ENCODE data around the gene CELSR1.
A peak's percentile ranks its signal among the peaks of the same experiment; 100 is the strongest.
"Not testable (repeated sequence)": the region's sequence is repeated elsewhere in the genome, so short reads cannot be mapped to it uniquely, and the experiment has no call there.

The CELSR1 gene

DNA sequence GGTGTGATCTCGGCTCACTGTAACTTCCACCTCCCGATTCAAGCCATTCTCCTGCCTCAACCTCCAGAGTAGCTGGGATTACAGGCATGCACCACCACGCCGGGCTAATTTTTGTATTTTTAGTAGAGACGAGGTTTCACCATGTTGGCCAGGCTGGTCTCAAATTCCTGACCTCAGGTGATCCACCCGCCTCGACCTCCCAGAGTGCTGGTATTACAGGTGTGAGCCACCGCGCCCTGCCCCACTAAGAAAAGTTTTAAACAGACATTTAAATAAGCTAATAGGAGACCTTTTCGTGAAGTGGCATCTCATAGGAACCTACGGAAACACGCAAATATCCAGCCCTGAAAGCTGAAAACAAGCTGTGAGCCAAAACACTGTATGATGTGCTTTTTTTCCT lies 36.2 kb downstream of the CELSR1 start:
- not testable (repeated sequence) for H3K27me3 ChIP-seq (ENCODE audit: insufficient read depth, low read length); H3K4me3 ChIP-seq (ENCODE audit: low read length); H3K9me3 ChIP-seq (ENCODE audit: insufficient read depth, low read depth, low read length); H3K27ac ChIP-seq (ENCODE audit: low read length); H3K9ac ChIP-seq (ENCODE audit: low read depth, low read length); H3K36me3 ChIP-seq (ENCODE audit: insufficient read depth, low read depth, low read length)
- peaks cover 13% of the 10 kb centered on the region; the same call in 1 of the 2 replicates for H3K4me1 ChIP-seq (ENCODE audit: insufficient read depth, low read length)

DNA sequence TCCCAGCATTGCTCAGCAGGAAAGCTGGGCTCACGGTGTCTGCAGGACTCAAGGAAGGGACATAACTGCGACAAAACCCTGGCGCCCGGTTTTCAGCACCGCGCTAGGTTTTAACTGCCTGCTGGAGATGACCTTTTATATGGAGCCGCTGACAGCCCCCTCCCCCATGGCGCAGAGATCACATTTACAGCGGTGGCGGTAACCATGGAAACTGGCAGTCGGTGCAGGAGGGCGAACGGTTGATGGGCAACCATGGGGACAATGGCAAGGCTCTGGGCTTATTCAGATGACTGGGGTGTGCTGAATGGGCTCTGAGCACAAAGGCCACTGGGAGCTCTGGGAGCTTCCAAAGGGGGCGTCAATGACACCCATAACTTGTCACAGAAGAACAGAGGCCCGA lies 37.2 kb downstream of the CELSR1 start:
- H3K9ac ChIP-seq (ENCODE audit: low read depth, low read length) = peak overlapping the region; percentile 0; the same call in 1 of the 2 replicates
- peaks cover 13% of the 10 kb centered on the region; the same call in 1 of the 2 replicates for H3K4me1 ChIP-seq (ENCODE audit: insufficient read depth, low read length)
- H3K27me3 ChIP-seq (ENCODE audit: insufficient read depth, low read length) = peaks cover 6% of the 10 kb centered on the region; the same call in 1 of the 2 replicates
- no peak overlapping the region for H3K27ac ChIP-seq (ENCODE audit: low read length)
- H3K36me3 ChIP-seq (ENCODE audit: insufficient read depth, low read depth, low read length) = no peaks in the 10 kb centered on the region
- H3K9me3 ChIP-seq (ENCODE audit: insufficient read depth, low read depth, low read length) = no peaks in the 10 kb centered on the region
- H3K4me3 ChIP-seq (ENCODE audit: low read length) = peak overlapping the region; percentile 34; the same call in 1 of the 2 replicates

DNA sequence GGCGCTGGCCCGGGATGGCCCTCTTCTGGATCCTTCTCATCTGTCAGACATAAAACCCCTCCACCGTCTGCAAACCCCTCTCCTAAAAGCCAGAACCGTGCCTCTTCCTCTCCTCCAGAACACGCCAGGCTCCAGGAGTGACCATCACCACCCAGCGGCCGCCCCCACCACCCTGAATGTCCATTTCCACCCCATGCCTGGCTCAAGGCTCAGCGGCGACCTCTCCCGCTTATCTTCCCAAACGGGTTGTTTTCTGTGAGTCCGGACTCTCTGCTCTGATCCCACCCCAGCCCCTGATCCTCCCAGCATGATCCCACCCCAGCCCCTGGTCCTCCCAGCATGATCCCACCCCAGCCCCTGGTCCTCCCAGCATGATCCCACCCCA lies 37.6 kb downstream of the CELSR1 start:
- no peak overlapping the region for H3K27ac ChIP-seq (ENCODE audit: low read length)

DNA sequence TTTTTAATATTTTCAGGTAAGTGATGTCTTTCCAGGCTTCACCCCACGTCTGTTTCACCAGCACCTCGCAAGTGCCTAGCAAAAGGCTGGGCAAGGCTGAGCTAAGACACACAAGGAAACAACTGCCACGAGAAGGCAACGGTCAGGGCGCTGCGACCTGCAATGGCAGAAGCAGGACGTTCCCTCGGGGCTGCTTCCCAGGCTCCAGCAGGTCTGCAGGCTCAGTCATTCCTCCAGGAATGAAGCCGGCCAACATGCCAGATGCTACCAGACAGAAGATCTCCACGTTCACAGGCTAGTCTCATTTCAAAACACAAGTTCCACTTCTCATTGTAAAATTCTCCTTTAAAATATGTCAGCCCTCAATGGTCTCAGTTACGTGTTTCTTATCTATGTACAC lies 45.5 kb downstream of the CELSR1 start:
- no peak overlapping the region for H3K9ac ChIP-seq (ENCODE audit: low read depth, low read length)
- no peak overlapping the region for H3K4me3 ChIP-seq (ENCODE audit: low read length)
- H3K27me3 ChIP-seq (ENCODE audit: insufficient read depth, low read length) = no peaks in the 10 kb centered on the region
- H3K27ac ChIP-seq (ENCODE audit: low read length) = no peak overlapping the region
- H3K36me3 ChIP-seq (ENCODE audit: insufficient read depth, low read depth, low read length) = no peaks in the 10 kb centered on the region
- no peaks in the 10 kb centered on the region for H3K4me1 ChIP-seq (ENCODE audit: insufficient read depth, low read length)
- no peaks in the 10 kb centered on the region for H3K9me3 ChIP-seq (ENCODE audit: insufficient read depth, low read depth, low read length)

More for the DNA sequence above, 37.6 kb downstream of the CELSR1 start:
- peaks cover 6% of the 10 kb centered on the region; the same call in 1 of the 2 replicates for H3K27me3 ChIP-seq (ENCODE audit: insufficient read depth, low read length)
- H3K9ac ChIP-seq (ENCODE audit: low read depth, low read length) = no peak overlapping the region
- no peaks in the 10 kb centered on the region for H3K36me3 ChIP-seq (ENCODE audit: insufficient read depth, low read depth, low read length)
- H3K4me3 ChIP-seq (ENCODE audit: low read length) = peak overlapping the region; percentile 34; the same call in 1 of the 2 replicates
- peaks cover 13% of the 10 kb centered on the region; the same call in 1 of the 2 replicates for H3K4me1 ChIP-seq (ENCODE audit: insufficient read depth, low read length)
- no peaks in the 10 kb centered on the region for H3K9me3 ChIP-seq (ENCODE audit: insufficient read depth, low read depth, low read length)

DNA sequence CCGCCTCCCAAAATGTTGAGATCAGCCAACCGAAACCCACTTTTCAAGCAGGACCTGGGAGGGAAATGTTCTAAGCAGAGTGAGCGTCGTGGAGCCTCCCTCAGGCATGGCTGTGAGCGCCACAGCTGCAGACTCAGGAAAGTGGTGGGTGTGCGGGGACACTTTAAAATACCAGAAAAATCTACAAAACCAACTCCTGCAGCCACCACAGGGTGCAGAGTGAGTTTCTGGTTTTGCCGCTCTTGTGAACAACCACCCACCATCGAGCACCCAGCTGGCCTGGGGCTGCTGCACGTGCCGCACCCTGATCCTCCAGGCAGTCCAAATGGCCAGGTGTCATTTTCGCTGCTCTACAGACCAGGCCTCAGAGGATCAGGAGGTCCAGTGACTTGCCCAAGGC lies 46.9 kb downstream of the CELSR1 start:
- Histone ChIP-seq H3K36me3 (ENCODE audit: insufficient read depth, low read depth, low read length) (no peaks in the 10 kb centered on the region), H3K27me3 (ENCODE audit: insufficient read depth, low read length) (no peaks in the 10 kb centered on the region), H3K9me3 (ENCODE audit: insufficient read depth, low read depth, low read length) (no peaks in the 10 kb centered on the region), H3K4me3 (ENCODE audit: low read length) (no peak overlapping the region), H3K4me1 (ENCODE audit: insufficient read depth, low read length) (no peaks in the 10 kb centered on the region), H3K27ac (ENCODE audit: low read length) (no peak overlapping the region), H3K9ac (ENCODE audit: low read depth, low read length) (no peak overlapping the region)

DNA sequence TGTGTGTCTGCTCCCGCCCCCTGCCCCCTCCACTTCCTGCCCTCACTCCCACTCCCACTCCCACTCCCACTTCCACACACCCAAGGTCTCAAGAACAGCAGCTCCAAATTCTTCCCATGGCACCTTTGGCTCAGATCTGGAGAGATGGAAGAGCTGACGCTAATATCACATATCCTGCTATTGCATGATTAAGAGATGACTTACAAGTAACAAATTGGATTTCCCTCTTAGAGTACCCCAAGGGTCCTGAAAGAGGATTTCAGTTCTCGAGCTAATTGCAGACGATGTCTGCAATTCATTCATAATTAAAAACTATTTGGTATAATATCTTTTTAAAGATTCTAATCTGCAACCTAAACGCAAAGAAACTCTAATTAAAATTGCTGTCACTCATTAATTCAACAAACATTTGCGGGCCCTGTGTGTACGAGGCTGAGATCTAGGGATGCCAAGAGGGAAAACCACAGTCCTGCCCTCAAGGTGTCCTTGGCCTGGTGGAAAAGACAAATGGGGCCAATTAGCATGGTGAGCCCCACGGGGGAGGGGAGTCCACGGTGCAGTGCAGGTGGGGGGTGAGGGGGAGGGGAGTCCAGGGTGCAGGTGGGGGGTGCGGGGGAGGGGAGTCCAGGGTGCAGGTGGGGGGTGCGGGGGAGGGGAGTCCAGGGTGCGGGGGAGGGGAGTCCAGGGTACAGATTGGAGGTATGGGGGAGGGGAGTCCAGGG lies 50.3 kb downstream of the CELSR1 start:
- Histone ChIP-seq H3K9me3 (ENCODE audit: insufficient read depth, low read depth, low read length) (no peaks in the 10 kb centered on the region; the same call in 1 of the 2 replicates), H3K4me1 (ENCODE audit: insufficient read depth, low read length) (no peaks in the 10 kb centered on the region), H3K4me3 (ENCODE audit: low read length) (no peak overlapping the region), H3K27ac (ENCODE audit: low read length) (no peak overlapping the region), H3K36me3 (ENCODE audit: insufficient read depth, low read depth, low read length) (no peaks in the 10 kb centered on the region), H3K27me3 (ENCODE audit: insufficient read depth, low read length) (no peaks in the 10 kb centered on the region), H3K9ac (ENCODE audit: low read depth, low read length) (no peak overlapping the region)

DNA sequence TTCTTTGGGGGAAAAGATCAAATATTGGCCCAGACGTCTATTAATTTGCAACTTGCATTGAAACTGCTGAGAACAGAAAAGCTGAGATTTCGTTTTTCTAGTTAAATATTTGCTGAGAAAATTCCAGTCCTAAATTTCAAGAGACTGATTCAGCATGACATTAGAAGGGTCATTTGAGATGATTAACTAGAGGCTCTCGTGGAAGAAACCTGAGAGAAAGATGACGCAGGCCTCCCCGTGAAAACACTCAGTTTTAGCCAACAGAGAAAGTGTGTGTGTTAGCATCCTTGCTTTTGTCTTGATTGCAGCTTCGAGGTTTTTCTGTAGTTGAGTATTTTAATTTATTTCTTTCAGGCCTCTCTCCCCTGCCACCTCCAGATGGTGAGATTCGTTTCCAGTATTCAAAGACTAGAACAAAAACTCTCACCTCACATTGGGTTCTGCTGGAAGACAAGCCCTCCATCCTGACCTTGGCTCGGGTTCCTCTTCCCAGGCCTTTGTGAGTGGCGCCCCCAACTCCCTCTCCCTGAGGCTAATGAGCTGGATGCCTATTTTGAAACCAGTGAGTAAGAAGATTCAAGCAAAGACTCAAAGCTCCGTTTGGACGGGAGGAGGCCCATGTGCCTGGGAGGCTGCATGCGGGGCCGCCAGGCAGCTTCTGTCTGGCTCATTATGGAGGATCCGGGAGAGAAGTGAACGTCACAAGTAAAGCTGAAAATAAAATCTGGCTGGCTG lies 52.4 kb downstream of the CELSR1 start:
- H3K36me3 ChIP-seq (ENCODE audit: insufficient read depth, low read depth, low read length) = no peaks in the 10 kb centered on the region
- no peak overlapping the region for H3K27ac ChIP-seq (ENCODE audit: low read length)
- no peak overlapping the region for H3K4me3 ChIP-seq (ENCODE audit: low read length)
- H3K4me1 ChIP-seq (ENCODE audit: insufficient read depth, low read length) = no peaks in the 10 kb centered on the region
- H3K27me3 ChIP-seq (ENCODE audit: insufficient read depth, low read length) = no peaks in the 10 kb centered on the region
- no peaks in the 10 kb centered on the region; the same call in 1 of the 2 replicates for H3K9me3 ChIP-seq (ENCODE audit: insufficient read depth, low read depth, low read length)
- H3K9ac ChIP-seq (ENCODE audit: low read depth, low read length) = no peak overlapping the region

DNA sequence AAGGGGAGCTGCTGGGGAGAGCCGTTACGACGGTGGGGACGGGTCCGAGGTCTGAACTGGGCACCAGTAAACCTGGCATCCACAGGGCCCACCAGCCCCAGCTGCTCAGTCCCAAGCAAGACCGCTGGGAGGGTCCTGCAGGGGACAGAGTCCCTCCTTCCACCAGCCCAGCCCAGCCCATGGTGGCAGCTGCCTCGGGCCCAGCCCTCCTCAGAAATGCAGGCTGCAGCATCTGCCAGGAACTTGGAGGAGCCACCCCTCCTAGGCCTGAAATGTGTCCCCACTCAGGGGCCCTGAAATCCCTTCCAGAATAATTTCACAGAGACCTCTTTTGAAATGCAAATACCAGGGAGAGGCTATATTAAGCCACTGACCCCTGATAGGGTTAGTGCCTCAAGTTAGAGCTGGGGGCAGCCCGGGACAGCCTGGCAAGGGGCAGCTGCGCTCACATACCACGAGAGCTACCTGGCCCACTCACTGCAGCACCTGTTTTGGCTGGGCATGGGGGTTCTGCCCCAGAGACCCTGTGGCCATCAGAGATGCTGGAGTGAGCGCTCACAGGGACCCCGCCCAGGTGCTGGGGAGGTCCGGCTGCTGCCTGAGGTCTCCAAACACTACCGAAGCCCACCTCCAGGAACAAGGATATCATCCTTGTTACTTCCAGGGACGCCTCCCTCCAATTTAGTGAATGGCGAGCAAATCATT lies 53.1 kb downstream of the CELSR1 start:
- Histone ChIP-seq H3K9me3 (ENCODE audit: insufficient read depth, low read depth, low read length) (no peaks in the 10 kb centered on the region; the same call in 1 of the 2 replicates), H3K9ac (ENCODE audit: low read depth, low read length) (no peak overlapping the region), H3K27ac (ENCODE audit: low read length) (no peak overlapping the region)

DNA sequence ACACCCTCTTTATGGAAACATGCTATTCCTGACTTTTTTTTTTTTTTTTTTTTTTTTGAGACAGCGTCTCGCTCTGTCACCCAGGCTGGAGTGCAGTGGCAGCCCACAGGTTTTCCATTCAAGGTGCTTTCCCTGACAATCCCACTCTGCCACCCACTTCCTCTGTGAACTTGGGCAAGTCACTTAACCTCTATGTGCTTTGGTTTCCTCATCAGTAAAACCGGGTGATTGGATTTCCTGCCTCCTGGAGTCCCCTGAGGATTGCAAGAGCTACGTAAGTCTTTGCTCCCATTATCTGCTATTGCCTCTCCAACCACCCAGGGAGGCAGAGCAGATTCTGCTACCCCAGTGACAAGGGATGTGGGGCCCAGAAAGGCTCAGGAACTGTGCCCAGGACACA lies 54.1 kb downstream of the CELSR1 start:
- Histone ChIP-seq H3K9ac (ENCODE audit: low read depth, low read length) (no peak overlapping the region), H3K27ac (ENCODE audit: low read length) (no peak overlapping the region), H3K4me3 (ENCODE audit: low read length) (no peak overlapping the region), H3K4me1 (ENCODE audit: insufficient read depth, low read length) (no peaks in the 10 kb centered on the region), H3K27me3 (ENCODE audit: insufficient read depth, low read length) (no peaks in the 10 kb centered on the region), H3K36me3 (ENCODE audit: insufficient read depth, low read depth, low read length) (no peaks in the 10 kb centered on the region), H3K9me3 (ENCODE audit: insufficient read depth, low read depth, low read length) (no peaks in the 10 kb centered on the region; the same call in 1 of the 2 replicates)

More for the DNA sequence above, 53.1 kb downstream of the CELSR1 start:
- no peaks in the 10 kb centered on the region for H3K27me3 ChIP-seq (ENCODE audit: insufficient read depth, low read length)
- H3K36me3 ChIP-seq (ENCODE audit: insufficient read depth, low read depth, low read length) = no peaks in the 10 kb centered on the region
- H3K4me3 ChIP-seq (ENCODE audit: low read length) = no peak overlapping the region
- no peaks in the 10 kb centered on the region for H3K4me1 ChIP-seq (ENCODE audit: insufficient read depth, low read length)

DNA sequence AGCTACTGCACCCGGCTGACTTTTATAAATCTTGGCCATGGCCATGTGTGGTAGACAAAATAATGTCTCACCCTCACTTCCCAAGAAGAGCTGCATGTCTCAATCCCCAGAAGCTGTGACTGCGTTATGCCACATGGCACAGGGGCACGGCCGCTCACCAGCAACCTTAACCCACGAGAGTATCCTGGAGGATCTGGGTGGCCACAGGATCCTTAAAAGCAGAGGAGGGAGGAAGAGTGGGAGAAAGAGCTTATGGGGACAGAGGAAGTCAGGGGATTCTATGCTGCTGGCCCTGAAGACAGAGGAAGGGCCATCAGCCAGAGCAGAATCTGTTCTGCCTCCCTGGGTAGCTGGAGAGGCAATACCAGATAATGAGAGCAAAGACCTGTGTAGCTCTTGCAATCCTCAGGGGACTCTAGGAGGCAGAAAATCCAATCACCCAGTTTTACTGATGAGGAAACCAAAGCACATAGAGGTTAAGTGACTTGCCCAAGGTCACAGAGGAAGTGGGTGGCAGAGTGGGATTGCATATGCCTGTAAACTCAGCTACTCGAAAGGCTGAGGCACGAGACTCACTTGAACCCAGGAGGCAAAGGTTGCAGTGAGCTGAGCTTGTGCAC lies 55.3 kb downstream of the CELSR1 start:
- H3K4me3 ChIP-seq (ENCODE audit: low read length) = no peak overlapping the region

DNA sequence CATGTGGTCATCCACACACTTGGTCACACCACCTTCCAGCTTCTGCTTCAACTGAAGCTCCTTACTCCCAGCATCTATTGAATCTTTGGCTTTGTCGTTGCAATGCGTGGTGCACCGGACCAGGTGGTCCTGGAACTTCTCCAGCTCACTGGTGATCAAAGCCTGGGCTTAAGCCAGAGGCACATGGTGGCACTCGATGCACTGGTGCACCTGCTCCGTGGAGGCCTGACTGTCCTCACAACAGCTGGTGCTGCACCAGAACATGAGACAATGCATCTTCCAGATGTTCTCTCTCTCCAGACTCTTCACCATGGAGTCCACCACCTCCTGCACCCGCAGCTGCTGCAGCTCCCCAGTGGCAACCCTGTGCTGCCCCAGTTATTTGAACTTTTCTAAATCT lies 56.0 kb downstream of the CELSR1 start:
- H3K4me3 ChIP-seq (ENCODE audit: low read length) = no peak overlapping the region
- no peak overlapping the region for H3K9ac ChIP-seq (ENCODE audit: low read depth, low read length)
- H3K9me3 ChIP-seq (ENCODE audit: insufficient read depth, low read depth, low read length) = no peaks in the 10 kb centered on the region; the same call in 1 of the 2 replicates
- H3K27me3 ChIP-seq (ENCODE audit: insufficient read depth, low read length) = no peaks in the 10 kb centered on the region
- no peaks in the 10 kb centered on the region for H3K4me1 ChIP-seq (ENCODE audit: insufficient read depth, low read length)
- H3K27ac ChIP-seq (ENCODE audit: low read length) = no peak overlapping the region
- no peaks in the 10 kb centered on the region for H3K36me3 ChIP-seq (ENCODE audit: insufficient read depth, low read depth, low read length)

More for the DNA sequence above, 55.3 kb downstream of the CELSR1 start:
- no peaks in the 10 kb centered on the region for H3K4me1 ChIP-seq (ENCODE audit: insufficient read depth, low read length)
- H3K27ac ChIP-seq (ENCODE audit: low read length) = no peak overlapping the region
- no peaks in the 10 kb centered on the region for H3K27me3 ChIP-seq (ENCODE audit: insufficient read depth, low read length)
- H3K9me3 ChIP-seq (ENCODE audit: insufficient read depth, low read depth, low read length) = no peaks in the 10 kb centered on the region; the same call in 1 of the 2 replicates
- no peak overlapping the region for H3K9ac ChIP-seq (ENCODE audit: low read depth, low read length)
- H3K36me3 ChIP-seq (ENCODE audit: insufficient read depth, low read depth, low read length) = no peaks in the 10 kb centered on the region
